ENCODE data around the gene MSX1.
"Not testable (repeated sequence)": the region's sequence is repeated elsewhere in the genome, so short reads cannot be mapped to it uniquely, and the experiment has no call there.

MSX1 gene

GRCh38 chr4:4859325-4859798, at the start of gene MSX1:
MSX1 (plus strand) TSS chr4:4859665; CDS start chr4:4859900, 235 bp downstream.
- peak in 1 of 2 donors; percentile 36 for DNase-seq

DNA sequence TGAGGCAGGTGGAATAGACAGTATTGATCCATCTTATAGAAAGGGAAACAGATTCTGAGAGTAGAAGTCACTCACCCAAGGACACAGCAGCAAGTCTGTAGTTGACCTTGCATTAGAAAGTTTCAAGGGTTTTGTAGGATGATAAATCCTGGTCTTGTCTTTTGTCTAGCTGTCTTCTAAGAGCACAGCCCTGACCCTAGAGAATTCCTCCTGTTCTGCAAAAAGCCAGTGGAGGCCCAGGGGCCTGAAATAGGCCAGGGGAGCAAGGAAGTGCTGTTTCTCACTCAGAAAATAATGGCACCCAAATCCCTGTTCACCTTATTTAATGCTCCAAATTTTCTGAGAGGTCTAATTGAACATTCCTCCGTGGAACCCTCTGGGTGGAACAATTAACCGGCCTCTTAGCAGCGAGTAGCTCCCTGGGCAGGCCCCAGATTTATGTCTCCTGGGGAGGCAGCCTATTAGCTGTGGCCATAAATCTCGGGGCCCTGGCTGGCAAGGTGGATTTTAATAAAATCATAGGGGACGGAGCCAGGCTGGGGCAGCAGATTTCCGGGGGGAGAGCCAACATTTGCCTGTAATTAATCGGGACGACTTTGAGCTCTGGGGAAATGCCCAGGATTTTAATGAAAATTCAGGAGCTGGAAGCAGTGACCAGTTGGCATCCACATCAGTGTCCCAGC, 49.2 kb upstream of the MSX1 start:
- DNase-seq: no peak

- DNase-seq: no peak
Observed at GRCh38 chr4:4810778-4811177, 48.7 kb upstream of the MSX1 start.

DNA sequence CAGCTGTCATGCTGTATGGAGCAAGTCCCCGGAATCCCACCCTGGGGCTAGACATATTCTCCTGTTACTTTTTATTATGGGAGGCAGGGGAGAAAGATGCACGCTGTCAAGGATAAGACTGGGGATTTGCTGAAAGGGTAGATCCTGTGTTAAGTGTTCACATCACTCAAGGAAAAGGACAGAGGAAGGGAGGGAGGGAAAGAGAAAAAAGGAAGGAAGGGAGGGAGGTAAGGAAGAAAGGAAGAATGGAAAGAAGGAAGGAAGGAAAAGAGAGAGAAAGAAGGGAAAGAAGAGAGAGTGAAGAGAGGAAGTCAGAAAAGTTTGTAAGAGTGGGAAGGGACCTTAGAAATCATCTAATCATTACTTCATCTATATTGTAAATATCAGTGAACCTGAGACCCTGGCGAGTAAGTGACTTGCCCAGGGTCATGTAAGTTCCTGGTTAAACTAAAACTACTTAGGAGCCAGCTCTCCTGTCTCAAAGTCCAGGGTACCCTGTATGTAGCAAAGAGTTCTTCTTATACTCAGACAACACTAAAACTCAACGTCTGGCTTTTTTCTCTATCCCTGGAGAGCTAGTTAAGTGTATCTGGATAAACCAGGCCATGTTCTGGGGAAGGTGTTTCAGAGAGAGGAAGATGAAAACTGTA, 47.2 kb upstream of the MSX1 start:
- DNase-seq: no peak

DNA sequence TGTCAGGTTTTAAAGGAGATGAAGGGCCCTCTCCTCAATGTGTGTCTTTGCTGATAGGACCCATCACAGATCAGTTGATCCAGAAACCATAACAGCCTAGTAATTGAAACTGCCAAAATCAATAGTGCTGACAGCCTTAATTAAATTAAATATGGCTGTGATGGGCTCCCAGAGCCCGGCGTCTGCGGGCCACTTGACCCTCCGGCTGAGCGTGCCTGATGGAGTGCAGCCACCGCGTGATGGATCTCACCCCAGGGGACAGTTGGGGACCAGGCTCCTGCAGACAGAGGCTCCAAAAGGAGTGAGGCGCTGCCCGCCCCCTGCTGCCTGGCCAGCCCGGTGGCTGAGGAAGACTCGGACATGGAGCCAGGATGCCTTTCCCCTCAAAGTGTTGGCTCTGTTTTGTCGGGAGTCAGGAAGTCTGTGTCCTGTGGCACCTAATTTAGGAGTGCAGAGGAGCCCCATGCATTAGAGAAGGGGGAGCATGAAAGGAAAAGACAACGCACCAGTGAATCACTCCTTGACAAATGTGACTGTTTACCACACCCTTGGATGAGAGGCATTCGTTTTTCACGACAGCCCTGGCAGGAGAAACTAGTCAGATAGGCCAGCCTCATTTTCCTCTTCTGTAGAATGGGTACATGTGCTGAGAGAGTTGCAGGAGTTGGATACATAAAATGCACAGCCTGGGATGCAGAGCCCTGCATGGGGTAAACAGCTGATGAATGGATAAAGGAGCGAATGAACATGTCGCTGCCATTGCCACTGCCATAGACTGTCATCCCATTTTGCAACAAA, 40.9 kb upstream of the MSX1 start:
- no peak for DNase-seq

DNA sequence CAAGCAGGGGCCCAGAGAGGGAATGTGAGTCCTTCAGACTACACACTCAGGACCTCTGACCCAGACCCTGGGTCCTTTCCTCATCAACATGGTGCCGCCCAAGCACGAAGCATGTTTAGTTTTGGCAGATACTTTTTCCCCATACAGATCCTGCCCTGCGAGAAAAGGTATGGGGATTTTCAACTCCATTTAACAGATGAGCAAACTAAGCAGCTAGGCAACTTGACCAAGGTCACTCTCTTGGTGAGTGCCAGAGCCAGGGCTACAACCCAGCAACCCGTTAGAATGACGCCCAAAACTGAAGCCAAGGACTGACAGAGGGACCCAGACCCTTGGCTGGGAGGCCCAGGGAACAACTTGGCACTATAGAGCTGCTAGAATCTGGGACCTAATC, 40.3 kb upstream of the MSX1 start:
- DNase-seq: no peak

GRCh38 chr4:4820261-4820660, 39.2 kb upstream of the MSX1 start:
- DNase-seq: no peak

DNA sequence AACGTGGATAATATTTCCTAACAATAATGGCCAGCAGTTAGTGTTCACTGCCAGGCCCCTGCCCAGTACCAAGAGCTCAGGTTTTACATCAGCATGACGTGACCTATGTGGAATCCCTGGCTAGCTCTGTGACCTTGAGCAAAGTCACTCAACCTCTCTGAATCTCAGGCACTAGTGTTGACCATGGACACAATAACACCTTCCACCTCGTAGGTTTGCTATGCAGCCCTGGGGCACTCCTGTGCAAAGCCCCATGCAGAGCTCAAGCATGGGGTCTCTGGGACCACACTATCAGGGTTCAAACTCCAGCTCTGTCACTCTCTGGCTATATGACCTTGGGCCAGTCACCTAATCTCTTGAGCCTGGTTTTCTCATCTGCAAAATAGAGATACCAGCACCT, 38.7 kb upstream of the MSX1 start:
- DNase-seq: no peak

- DNase-seq: no peak
Observed at GRCh38 chr4:4821577-4821976, 37.9 kb upstream of the MSX1 start.

DNA sequence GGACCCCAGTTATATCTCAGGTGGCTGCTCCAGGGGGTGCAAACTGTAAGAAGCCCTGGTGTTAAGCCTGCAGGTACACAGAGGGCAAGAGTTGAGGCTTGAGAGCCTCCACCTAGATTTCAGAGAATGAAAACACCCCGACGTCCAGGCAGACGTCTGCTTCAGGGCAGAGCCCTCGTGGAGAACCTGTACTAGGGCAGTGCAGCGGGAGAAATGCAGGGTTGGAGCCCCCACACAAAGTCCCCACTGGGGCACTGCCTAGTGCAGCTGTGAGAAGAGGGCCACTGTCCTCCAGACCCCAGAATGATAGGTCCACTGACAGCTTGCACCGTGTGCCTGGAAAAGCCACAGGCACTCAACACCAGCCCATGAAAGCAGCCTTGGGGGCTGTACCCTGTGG, 37.2 kb upstream of the MSX1 start:
- DNase-seq: not testable (repeated sequence)

DNA sequence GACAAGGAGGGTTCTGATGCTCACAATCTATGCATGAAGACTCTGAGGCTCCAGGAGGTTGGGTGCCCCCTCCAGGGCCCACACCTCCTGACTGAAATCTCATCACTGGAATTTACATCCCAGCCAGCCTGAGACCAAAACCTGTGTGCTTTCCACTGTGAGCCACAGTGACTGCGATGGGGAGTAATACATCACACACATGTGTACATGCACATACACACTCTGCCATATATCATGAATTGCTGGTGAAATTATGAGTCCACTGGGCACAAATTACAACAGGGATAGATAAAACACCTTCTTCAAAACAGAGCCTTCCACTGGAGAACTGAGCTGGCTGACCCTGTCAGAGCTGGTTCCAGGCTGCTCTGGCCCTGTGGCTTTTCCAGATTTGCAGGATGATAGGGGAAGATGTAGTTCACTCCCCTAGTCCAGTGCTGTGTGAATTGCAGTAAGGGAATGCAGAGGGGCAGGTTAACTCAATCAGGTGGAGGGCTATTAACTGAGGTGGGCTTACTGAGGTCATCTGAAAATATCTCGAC, 35.8 kb upstream of the MSX1 start:
- no peak for DNase-seq

GRCh38 chr4:4824232-4824631, 35.2 kb upstream of the MSX1 start:
- no peak for DNase-seq

GRCh38 chr4:4825431-4825830, 34.0 kb upstream of the MSX1 start:
- DNase-seq: no peak

DNA sequence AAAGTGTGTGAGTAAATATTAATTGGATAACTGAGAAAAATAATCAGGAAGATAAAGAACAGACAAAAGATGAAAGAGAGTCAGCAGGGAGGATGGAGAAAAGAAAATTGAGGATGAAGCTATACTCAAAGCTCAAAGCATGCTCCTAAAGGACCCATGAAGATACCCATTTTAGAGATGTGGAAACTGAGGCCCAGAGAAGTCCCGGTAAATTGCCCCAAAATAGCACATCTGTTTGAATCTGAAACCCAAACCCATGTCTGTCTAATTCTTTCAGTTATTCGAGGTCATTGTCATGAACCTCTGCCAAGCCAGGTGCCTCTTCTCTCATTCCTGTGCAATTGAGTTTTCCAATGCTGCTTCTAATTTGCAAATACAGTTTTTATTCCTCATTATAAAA, 29.6 kb upstream of the MSX1 start:
- DNase-seq: no peak

DNA sequence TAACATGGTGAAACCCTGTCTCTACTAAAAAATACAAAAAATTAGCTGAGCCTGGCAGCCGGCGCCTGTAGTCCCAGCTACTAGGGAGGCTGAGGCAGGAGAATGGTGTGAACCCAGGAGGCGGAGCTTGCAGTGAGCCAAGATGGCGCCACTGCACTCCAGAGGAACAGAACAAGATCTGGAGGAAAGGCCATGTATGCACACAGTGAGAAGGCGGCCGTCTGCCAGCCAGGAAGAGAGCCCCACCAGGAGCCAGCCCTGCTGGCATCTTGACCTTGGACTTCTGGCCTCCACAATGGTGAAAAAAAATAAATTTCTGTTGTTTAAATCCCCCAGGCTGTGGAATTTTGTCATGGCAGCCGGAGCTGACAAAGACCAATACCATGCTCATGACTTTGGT, 28.2 kb upstream of the MSX1 start:
- DNase-seq: no peak

- DNase-seq: no peak
Observed at GRCh38 chr4:4831825-4832224, 27.6 kb upstream of the MSX1 start.

DNA sequence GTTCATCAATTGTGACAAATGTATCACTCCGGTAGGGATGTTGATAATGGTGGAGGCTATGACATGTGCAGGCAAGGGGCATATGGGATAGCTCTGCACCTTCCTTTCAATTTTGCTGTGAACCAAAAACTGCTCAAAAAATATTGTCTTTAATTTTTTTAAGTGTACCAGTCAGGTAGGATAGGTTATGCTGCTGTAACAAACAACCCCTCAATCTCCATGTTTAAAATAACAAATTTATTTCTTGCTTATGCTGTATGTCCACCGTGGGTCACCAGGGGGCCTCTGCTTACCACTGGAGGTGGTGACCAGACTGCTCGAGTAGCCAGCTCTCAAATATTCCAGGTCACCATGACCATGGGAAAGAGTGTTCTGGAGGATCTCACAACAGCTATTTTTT, 23.4 kb upstream of the MSX1 start:
- DNase-seq: no peak

- no peak for DNase-seq
Observed at GRCh38 chr4:4837316-4837715, 22.1 kb upstream of the MSX1 start.

DNA sequence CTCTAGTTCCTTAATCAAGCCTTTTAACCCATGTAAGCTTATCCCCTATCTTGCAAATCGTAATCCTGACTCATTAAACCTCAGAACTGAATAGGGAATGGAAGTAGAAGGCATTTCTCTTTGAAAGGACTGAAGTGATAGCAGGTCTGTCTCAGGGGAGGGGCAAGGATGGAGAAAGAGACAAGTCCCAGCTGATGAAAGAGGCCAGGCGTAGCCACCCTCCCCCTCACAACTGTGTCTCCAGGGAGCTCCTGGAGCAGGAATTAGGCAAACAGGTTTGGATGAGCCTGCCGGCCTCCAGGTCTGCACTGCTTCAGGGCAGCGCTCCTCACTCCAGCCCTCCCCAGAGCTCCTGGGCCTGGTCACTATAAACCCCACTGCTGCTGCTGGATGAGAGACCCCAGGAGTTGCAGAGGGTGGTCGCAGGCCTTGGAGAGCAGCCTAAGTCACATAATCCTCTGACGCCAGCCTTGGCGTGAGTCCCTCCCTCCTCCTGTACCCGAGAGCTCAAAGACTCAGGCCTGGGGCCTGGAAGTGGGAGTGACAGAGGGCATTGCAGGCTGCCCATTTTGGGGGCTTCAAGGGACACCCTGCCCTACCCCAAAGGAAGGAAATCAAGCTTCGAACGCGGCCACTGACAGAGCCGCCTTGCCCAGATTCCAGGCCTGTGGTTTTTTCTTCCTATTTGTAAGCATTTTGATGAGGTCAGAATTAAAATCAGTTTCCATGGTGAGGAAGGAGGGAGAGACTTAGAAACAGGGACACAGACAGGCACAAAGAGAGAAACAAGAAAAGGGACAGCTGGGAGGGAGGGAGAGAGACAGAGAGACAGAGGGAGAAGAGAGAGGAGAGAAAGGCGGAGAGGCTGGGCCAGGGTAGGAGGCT, 21.2 kb upstream of the MSX1 start:
- no peak for DNase-seq

GRCh38 chr4:4838936-4839810, 20.3 kb upstream of the MSX1 start:
- DNase-seq: no peak

- no peak for DNase-seq
Observed at GRCh38 chr4:4840351-4840750, 19.1 kb upstream of the MSX1 start.

- DNase-seq: no peak
Observed at GRCh38 chr4:4841156-4841555, 18.3 kb upstream of the MSX1 start.
